H9 (cell line): ENCODE measurements around the gene SH3GLB2. TPM values are rescaled to one million over a fixed set of nuclear protein-coding genes. Genes with fewer than 3 reads are reported as not detected.

Source experiments
- DNase-seq: peaks from one replicate; pipeline ENCODE4 v3.0.0-alpha.2; 2017
- H2AFZ ChIP-seq: one replicate; pipeline ENCODE4 v1.6.1; 2013; ENCODE audit warnings: mild to moderate bottlenecking, low read length, control low read depth, moderate library complexity
- H2AK5ac ChIP-seq: 2 replicates; pipeline ENCODE4 v1.6.1; 2013; ENCODE audit warnings: low read length, control low read depth, mixed read lengths; ENCODE audit not compliant: insufficient read length
- H2BK120ac ChIP-seq: one replicate; pipeline ENCODE4 v1.6.1; 2013; ENCODE audit warnings: low read depth, mild to moderate bottlenecking, low read length, control low read depth, inconsistent platforms; ENCODE audit not compliant: poor library complexity, severe bottlenecking
- H2BK12ac ChIP-seq: 2 replicates; pipeline ENCODE4 v1.6.1; 2013; ENCODE audit warnings: low read length, control low read depth, mixed read lengths, low read depth; ENCODE audit not compliant: insufficient read length
- H2BK15ac ChIP-seq: 2 replicates; pipeline ENCODE4 v1.6.1; 2013; ENCODE audit warnings: low read depth, low read length, control low read depth
- H2BK20ac ChIP-seq: one replicate; pipeline ENCODE4 v1.6.1; 2013; ENCODE audit warnings: low read depth, mild to moderate bottlenecking, low read length, control low read depth, inconsistent platforms; ENCODE audit not compliant: poor library complexity, severe bottlenecking
- H2BK5ac ChIP-seq: 2 replicates; pipeline ENCODE4 v1.6.1; 2013; ENCODE audit warnings: low read length, control low read depth, mixed read lengths; ENCODE audit not compliant: insufficient read length
- H3K14ac ChIP-seq: 2 replicates; pipeline ENCODE4 v1.6.1; 2013; ENCODE audit warnings: low read length, control low read depth; ENCODE audit not compliant: insufficient read depth
- H3K18ac ChIP-seq: 2 replicates; pipeline ENCODE4 v1.6.1; 2013; ENCODE audit warnings: low read depth, mild to moderate bottlenecking, mixed read lengths, low read length, control low read depth; ENCODE audit not compliant: insufficient read length
- H3K23ac ChIP-seq: 2 replicates; pipeline ENCODE4 v1.6.1; 2013; ENCODE audit warnings: low read length, control low read depth, mixed read lengths, low read depth; ENCODE audit not compliant: insufficient read length
- H3K23me2 ChIP-seq: 2 replicates; pipeline ENCODE4 v1.6.1; 2013; ENCODE audit warnings: low read depth, mild to moderate bottlenecking, mixed read lengths, low read length, control low read depth; ENCODE audit not compliant: insufficient read length, poor library complexity, severe bottlenecking
- H3K27ac ChIP-seq: 2 replicates; pipeline ENCODE4 v1.5.1; 2013; ENCODE audit warnings: low read length, control low read depth, mixed read lengths, low read depth; ENCODE audit not compliant: insufficient read length
- H3K27me3 ChIP-seq: 2 replicates; pipeline ENCODE4 v1.6.1; 2013; ENCODE audit warnings: low read length, control low read depth, inconsistent platforms; ENCODE audit not compliant: insufficient read depth
- H3K4ac ChIP-seq: 2 replicates; pipeline ENCODE4 v1.6.1; 2013; ENCODE audit warnings: low read depth, mild to moderate bottlenecking, control low read depth, inconsistent platforms, low read length, moderate library complexity
- H3K4me1 ChIP-seq: 2 replicates; pipeline ENCODE4 v1.6.1; 2013; ENCODE audit warnings: low read length, control low read depth, inconsistent platforms; ENCODE audit not compliant: insufficient read depth
- H3K4me2 ChIP-seq: 2 replicates; pipeline ENCODE4 v1.6.1; 2013; ENCODE audit warnings: low read length, control low read depth, mixed read lengths; ENCODE audit not compliant: insufficient read length, insufficient read depth
- H3K56ac ChIP-seq: 2 replicates; pipeline ENCODE4 v1.6.1; 2013; ENCODE audit warnings: low read depth, mild to moderate bottlenecking, mixed read lengths, low read length, control low read depth; ENCODE audit not compliant: insufficient read length
- H3K79me1 ChIP-seq: 2 replicates; pipeline ENCODE4 v1.6.1; 2013; ENCODE audit warnings: low read depth, mild to moderate bottlenecking, moderate library complexity, low read length, control low read depth, inconsistent platforms; ENCODE audit not compliant: insufficient read depth, poor library complexity, severe bottlenecking
- H3K79me2 ChIP-seq: 2 replicates; pipeline ENCODE4 v1.6.1; 2013; ENCODE audit warnings: low read length, control low read depth, inconsistent platforms; ENCODE audit not compliant: insufficient read depth
- H3K9ac ChIP-seq: 2 replicates; pipeline ENCODE4 v1.6.1; 2013; ENCODE audit warnings: low read length, control low read depth, mixed read lengths; ENCODE audit not compliant: insufficient read length; ENCODE audit errors: extremely low read depth
- H3K9me3 ChIP-seq: one replicate; pipeline ENCODE4 v1.6.1; 2013; ENCODE audit warnings: low read depth, low read length, inconsistent platforms; ENCODE audit not compliant: control insufficient read depth
- H3T11ph ChIP-seq: one replicate; pipeline ENCODE4 v1.6.1; 2013; ENCODE audit warnings: mild to moderate bottlenecking, low read length, control low read depth, inconsistent platforms
- H4K20me1 ChIP-seq: one replicate; pipeline ENCODE4 v1.6.1; 2013; ENCODE audit not compliant: control insufficient read depth, insufficient read length, insufficient read depth
- H4K5ac ChIP-seq: 2 replicates; pipeline ENCODE4 v1.6.1; 2013; ENCODE audit warnings: low read depth, mild to moderate bottlenecking, mixed read lengths, low read length, control low read depth; ENCODE audit not compliant: insufficient read length
- H4K8ac ChIP-seq: replicated peaks from 2 replicates; pipeline ENCODE4 v1.6.1; 2013; ENCODE audit warnings: low read length, control low read depth, mixed read lengths, low read depth; ENCODE audit not compliant: insufficient read length
- H4K91ac ChIP-seq: 2 replicates; pipeline ENCODE4 v1.6.1; 2013; ENCODE audit warnings: low read depth, mild to moderate bottlenecking, moderate library complexity, mixed read lengths, low read length, control low read depth; ENCODE audit not compliant: insufficient read length
- H3K27ac Mint-ChIP-seq, 3 experiments: 2 replicates in 2 of 3; 3 replicates in 1 of 3; pipeline ENCODE4 v1.8.0; 2020 to 2021; ENCODE audit warnings: mixed read lengths in 3 of 3, mild to moderate bottlenecking in 1 of 3, moderate library complexity in 1 of 3
- H3K27me3 Mint-ChIP-seq: 2 replicates; pipeline ENCODE4 v1.8.0; 2021; ENCODE audit warnings: low read depth, mild to moderate bottlenecking, moderate library complexity, mixed read lengths
- H3K36me3 Mint-ChIP-seq, 3 experiments: 2 replicates in 2 of 3; 3 replicates in 1 of 3; pipeline ENCODE4 v1.8.0; 2020 to 2021; ENCODE audit warnings: low read depth in 3 of 3, mixed read lengths in 3 of 3; ENCODE audit not compliant: insufficient read depth in 1 of 3
- H3K4me1 Mint-ChIP-seq, 2 experiments: 2 replicates each; pipeline ENCODE4 v1.8.0; 2020; ENCODE audit warnings: mixed read lengths in 2 of 2
- H3K4me3 Mint-ChIP-seq, 2 experiments: 2 replicates in 1 of 2; 3 replicates in 1 of 2; pipeline ENCODE4 v1.8.0; 2020 to 2021; ENCODE audit warnings: mild to moderate bottlenecking in 2 of 2, mixed read lengths in 2 of 2, moderate library complexity in 1 of 2
- H3K9me3 Mint-ChIP-seq, 2 experiments: 2 replicates in 1 of 2; 3 replicates in 1 of 2; pipeline ENCODE4 v1.8.0; 2020; ENCODE audit warnings: mild to moderate bottlenecking in 2 of 2, mixed read lengths in 2 of 2, moderate library complexity in 1 of 2
- WGBS: extraction: QIAGEN DNeasy Blood & Tissue Kit; methylation state at CpG from one replicate; pipeline ENCODE4 v1.1.7; 2013; ENCODE audit warnings: missing lambda C conversion rate, low lambda C conversion rate, mixed read lengths; ENCODE audit not compliant: insufficient read length; ENCODE audit errors: extremely low coverage; 5-methylcytosine and 5-hydroxymethylcytosine counted together
- total RNA-seq: library from RNA; stranded (reverse); gene quantifications from 2 replicates; pipeline ENCODE4 v1.2.1, GENCODE V29; 2021
- TF ChIP-seq, protein P1 (sequence below): fragments of 200-600 bp; sonication (generic); conservative IDR thresholded peaks from 3 replicates; pipeline ENCODE4 v1.8.0; 2021; ENCODE audit warnings: antibody characterized with exemption, mild to moderate bottlenecking

Gene SH3GLB2
- total RNA-seq, 1 experiment from 2014 or later: 69.5 TPM

GRCh38 chr9:129027685-129028191, 393 bp downstream of the SH3GLB2 start:
- H2BK15ac ChIP-seq: no peak overlapping the region; the same call in 1 of the 2 replicates
- H3K27me3 ChIP-seq: no peaks in the 10 kb centered on the region
- Mint-ChIP-seq H3K36me3 (no peaks in the 10 kb centered on the region; a peak in 1 of 7 replicates), H3K4me1 (peaks cover 9 to 45% of the 10 kb centered on the region in 2 experiments), H3K9me3 (no peaks in the 10 kb centered on the region), H3K27me3 (no peaks in the 10 kb centered on the region), H3K27ac (peak overlapping the region in 2 of 3 experiments; percentile 69 to 88; a peak in 3 of 7 replicates), H3K4me3 (peak overlapping the region; percentile 76 to 90)
- H3K18ac ChIP-seq: peak overlapping the region; percentile 27
- no peak overlapping the region for H4K91ac ChIP-seq
- no peak overlapping the region for H3K27ac ChIP-seq
- peak overlapping the region; percentile 26 for H3K4me2 ChIP-seq
- H2BK5ac ChIP-seq: no peak overlapping the region
- no peaks in the 10 kb centered on the region for H3K9me3 ChIP-seq
- peaks cover 9% of the 10 kb centered on the region for H3K79me1 ChIP-seq
- no peak overlapping the region for H3K4ac ChIP-seq
- H2AFZ ChIP-seq: no peak overlapping the region
- H3K56ac ChIP-seq: no peak overlapping the region
- WGBS: no CpG with 5 or more reads among the region's 47 CpGs
- H3T11ph ChIP-seq: no peak overlapping the region
- no peak overlapping the region for H3K23ac ChIP-seq
- H4K5ac ChIP-seq: no peak overlapping the region
- H2BK20ac ChIP-seq: no peak overlapping the region
- DNase-seq: no peak
- H4K20me1 ChIP-seq: no peaks in the 10 kb centered on the region
- H3K4me1 ChIP-seq: no peaks in the 10 kb centered on the region; the same call in 1 of the 2 replicates
- TF ChIP-seq, protein P1, sequence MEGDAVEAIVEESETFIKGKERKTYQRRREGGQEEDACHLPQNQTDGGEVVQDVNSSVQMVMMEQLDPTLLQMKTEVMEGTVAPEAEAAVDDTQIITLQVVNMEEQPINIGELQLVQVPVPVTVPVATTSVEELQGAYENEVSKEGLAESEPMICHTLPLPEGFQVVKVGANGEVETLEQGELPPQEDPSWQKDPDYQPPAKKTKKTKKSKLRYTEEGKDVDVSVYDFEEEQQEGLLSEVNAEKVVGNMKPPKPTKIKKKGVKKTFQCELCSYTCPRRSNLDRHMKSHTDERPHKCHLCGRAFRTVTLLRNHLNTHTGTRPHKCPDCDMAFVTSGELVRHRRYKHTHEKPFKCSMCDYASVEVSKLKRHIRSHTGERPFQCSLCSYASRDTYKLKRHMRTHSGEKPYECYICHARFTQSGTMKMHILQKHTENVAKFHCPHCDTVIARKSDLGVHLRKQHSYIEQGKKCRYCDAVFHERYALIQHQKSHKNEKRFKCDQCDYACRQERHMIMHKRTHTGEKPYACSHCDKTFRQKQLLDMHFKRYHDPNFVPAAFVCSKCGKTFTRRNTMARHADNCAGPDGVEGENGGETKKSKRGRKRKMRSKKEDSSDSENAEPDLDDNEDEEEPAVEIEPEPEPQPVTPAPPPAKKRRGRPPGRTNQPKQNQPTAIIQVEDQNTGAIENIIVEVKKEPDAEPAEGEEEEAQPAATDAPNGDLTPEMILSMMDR: no peak
- H2AK5ac ChIP-seq: no peak overlapping the region
- H2BK12ac ChIP-seq: no peak overlapping the region
- no peak overlapping the region for H4K8ac ChIP-seq
- no peak overlapping the region for H2BK120ac ChIP-seq
- peaks cover 7% of the 10 kb centered on the region for H3K23me2 ChIP-seq
- peak overlapping the region; percentile 30 for H3K9ac ChIP-seq
- peaks cover 2% of the 10 kb centered on the region; the same call in 1 of the 2 replicates for H3K79me2 ChIP-seq
- peak overlapping the region; percentile 57; the same call in 1 of the 2 replicates for H3K14ac ChIP-seq
